ENCODE data around the gene CGNL1.

DNA sequence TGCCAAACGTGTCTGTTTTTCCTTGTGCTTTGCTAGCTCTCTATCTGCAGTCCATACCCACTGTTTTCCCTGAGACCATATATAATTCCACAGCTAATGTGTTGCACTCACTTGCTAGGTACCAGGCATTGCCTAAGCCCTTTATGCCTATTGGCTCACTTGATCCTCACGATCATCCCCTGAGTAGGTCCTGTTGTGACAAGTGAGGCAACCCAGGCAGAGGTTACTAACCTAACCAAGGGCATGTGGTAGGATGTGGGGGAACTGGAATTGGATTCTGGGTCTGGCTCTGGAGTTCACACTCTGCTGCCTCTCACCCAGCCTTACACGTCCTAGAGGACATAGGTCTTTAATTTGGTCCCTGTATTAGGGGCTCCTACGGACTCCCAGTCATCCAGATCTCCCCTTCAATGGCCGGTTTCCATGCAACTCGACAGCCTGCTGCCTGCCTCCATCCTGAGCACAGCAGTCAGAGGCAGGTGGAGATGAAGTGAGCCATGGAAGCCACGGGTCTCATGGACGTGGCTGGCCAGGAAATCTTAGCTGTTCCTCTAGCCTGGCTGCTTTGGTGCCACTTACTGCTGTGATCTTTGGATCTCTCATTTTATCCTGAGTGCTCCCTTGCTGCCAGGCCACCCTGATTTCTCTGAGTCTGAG lies 176.5 kb downstream of the CGNL1 start:
- TF ChIP-seq, protein P1, sequence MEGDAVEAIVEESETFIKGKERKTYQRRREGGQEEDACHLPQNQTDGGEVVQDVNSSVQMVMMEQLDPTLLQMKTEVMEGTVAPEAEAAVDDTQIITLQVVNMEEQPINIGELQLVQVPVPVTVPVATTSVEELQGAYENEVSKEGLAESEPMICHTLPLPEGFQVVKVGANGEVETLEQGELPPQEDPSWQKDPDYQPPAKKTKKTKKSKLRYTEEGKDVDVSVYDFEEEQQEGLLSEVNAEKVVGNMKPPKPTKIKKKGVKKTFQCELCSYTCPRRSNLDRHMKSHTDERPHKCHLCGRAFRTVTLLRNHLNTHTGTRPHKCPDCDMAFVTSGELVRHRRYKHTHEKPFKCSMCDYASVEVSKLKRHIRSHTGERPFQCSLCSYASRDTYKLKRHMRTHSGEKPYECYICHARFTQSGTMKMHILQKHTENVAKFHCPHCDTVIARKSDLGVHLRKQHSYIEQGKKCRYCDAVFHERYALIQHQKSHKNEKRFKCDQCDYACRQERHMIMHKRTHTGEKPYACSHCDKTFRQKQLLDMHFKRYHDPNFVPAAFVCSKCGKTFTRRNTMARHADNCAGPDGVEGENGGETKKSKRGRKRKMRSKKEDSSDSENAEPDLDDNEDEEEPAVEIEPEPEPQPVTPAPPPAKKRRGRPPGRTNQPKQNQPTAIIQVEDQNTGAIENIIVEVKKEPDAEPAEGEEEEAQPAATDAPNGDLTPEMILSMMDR (IDR thresholded peaks at IDR 0.05): no peak
- no peak for TF ChIP-seq POLR2A (IDR thresholded peaks at IDR 0.05)

All from lower leg skin (tissue), 3 donors.